SH-SY5Y (cell line): ENCODE data around the gene FADS3.

ENCODE experiments used
- GATA2 ChIP-seq: IDR thresholded peaks from 2 replicates; pipeline ENCODE4 v1.6.1; 2011; ENCODE audit warnings: mild to moderate bottlenecking, low read depth, low read length
- GATA3 ChIP-seq: IDR thresholded peaks from 2 replicates; pipeline ENCODE4 v1.6.1; 2011; ENCODE audit warnings: low read depth, mild to moderate bottlenecking, low read length, moderate library complexity

DNA sequence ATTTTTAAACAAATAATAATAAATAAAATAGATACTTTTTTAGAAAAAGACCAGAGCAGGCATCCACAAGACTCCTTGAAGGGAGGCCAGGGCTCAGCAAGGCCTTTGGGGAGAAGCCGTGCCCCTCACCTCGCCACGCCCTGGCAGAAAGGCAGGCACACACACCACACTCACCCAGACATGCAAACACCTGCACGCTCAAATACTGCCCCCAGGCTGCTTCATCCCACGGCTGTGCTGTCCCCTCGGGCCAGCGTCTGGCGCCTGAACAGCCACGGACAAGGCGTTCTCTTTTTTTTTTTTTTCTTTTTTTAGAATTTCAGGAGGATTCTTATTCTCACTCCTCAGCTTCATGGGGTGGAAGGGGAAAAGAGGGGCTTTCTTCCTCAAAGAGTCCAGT lies 1.5 kb downstream of the FADS3 start:
- TF ChIP-seq GATA2 (no peak), GATA3 (no peak)
